ENCODE measurements around the gene YJU2.
"Not testable (repeated sequence)": the region's sequence is repeated elsewhere in the genome, so short reads cannot be mapped to it uniquely, and the experiment has no call there.

YJU2 gene

GRCh38 chr19:4274321-4274686 lies 27.4 kb downstream of the YJU2 start:
- not testable (repeated sequence) for H3K27me3 ChIP-seq (ENCODE audit: low read depth, low read length); H3K4me3 ChIP-seq (ENCODE audit: low read depth in 1 of 2, low read length in 2 of 2); H3K9me3 ChIP-seq (ENCODE audit: control insufficient read depth in 1 of 2, low read length in 2 of 2); H3K4me1 ChIP-seq (ENCODE audit: control insufficient read depth in 1 of 2, insufficient read depth in 2 of 2, low read length in 2 of 2); H3K27ac ChIP-seq (ENCODE audit: low read length); H3K36me3 ChIP-seq (ENCODE audit: control insufficient read depth in 1 of 2, insufficient read depth in 2 of 2, low read length in 2 of 2)

DNA sequence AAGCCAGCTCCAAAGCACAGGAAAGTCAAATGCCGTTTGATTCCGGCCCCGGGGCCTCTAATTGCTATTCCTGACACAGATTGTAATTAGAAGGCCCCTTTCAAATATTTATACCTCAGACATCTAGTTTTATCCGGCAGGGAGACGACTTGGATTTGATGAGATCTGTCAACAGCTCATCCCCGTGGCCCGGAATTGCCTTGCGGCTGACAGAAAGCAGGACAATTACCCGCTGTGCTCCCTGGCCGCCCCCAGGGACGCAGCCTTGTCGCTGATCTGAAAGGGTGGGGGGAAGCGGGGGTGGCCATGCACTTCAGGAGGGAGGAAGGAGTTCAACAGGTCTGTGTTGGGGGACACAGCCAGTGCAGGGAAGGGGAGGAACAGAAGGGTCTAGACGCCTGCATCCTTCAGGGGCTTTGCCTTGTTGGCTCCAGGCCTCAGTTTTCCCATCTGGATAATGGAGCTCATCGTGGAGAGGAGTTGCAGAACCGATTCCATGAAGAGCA lies 30.4 kb downstream of the YJU2 start:
- H3K27ac ChIP-seq (ENCODE audit: low read length): no peak overlapping the region
- H3K27me3 ChIP-seq (ENCODE audit: low read depth, low read length): peaks cover 17% of the 10 kb centered on the region
- H3K4me1 ChIP-seq (ENCODE audit: control insufficient read depth in 1 of 2, insufficient read depth in 2 of 2, low read length in 2 of 2): peaks cover 0 to 18% of the 10 kb centered on the region in 2 donors
- no peak overlapping the region for H3K4me3 ChIP-seq (ENCODE audit: low read depth in 1 of 2, low read length in 2 of 2)
- H3K9me3 ChIP-seq (ENCODE audit: control insufficient read depth in 1 of 2, low read length in 2 of 2): no peaks in the 10 kb centered on the region
- H3K36me3 ChIP-seq (ENCODE audit: control insufficient read depth in 1 of 2, insufficient read depth in 2 of 2, low read length in 2 of 2): no peaks in the 10 kb centered on the region

GRCh38 chr19:4278010-4278409 lies 31.1 kb downstream of the YJU2 start:
- Histone ChIP-seq H3K4me1 (ENCODE audit: control insufficient read depth in 1 of 2, insufficient read depth in 2 of 2, low read length in 2 of 2) (peaks cover 0 to 18% of the 10 kb centered on the region in 2 donors), H3K27ac (ENCODE audit: low read length) (no peak overlapping the region), H3K4me3 (ENCODE audit: low read depth in 1 of 2, low read length in 2 of 2) (no peak overlapping the region), H3K36me3 (ENCODE audit: control insufficient read depth in 1 of 2, insufficient read depth in 2 of 2, low read length in 2 of 2) (no peaks in the 10 kb centered on the region), H3K9me3 (ENCODE audit: control insufficient read depth in 1 of 2, low read length in 2 of 2) (no peaks in the 10 kb centered on the region), H3K27me3 (ENCODE audit: low read depth, low read length) (peaks cover 17% of the 10 kb centered on the region)

GRCh38 chr19:4278419-4279266 lies 31.8 kb downstream of the YJU2 start, which contains the start of gene SHD:
TSS of gene SHD (plus strand) at chr19:4279266. CDS start at chr19:4280064, 798 bp downstream.
- H3K4me1 ChIP-seq (ENCODE audit: control insufficient read depth in 1 of 2, insufficient read depth in 2 of 2, low read length in 2 of 2): peaks cover 0 to 18% of the 10 kb centered on the region in 2 donors
- H3K9me3 ChIP-seq (ENCODE audit: control insufficient read depth in 1 of 2, low read length in 2 of 2): no peaks in the 10 kb centered on the region
- no peak within 1 kb of the TSS for H3K27ac ChIP-seq (ENCODE audit: low read length)
- peak within 1 kb of the TSS in 1 of 2 donors; percentile 48 for H3K4me3 ChIP-seq (ENCODE audit: low read depth in 1 of 2, low read length in 2 of 2)
- peaks cover 17% of the 10 kb centered on the region for H3K27me3 ChIP-seq (ENCODE audit: low read depth, low read length)
- H3K36me3 ChIP-seq (ENCODE audit: control insufficient read depth in 1 of 2, insufficient read depth in 2 of 2, low read length in 2 of 2): no peaks in the 10 kb centered on the region

- peaks cover 17% of the 10 kb centered on the region for H3K27me3 ChIP-seq (ENCODE audit: low read depth, low read length)
- no peak overlapping the region for H3K27ac ChIP-seq (ENCODE audit: low read length)
- H3K9me3 ChIP-seq (ENCODE audit: control insufficient read depth in 1 of 2, low read length in 2 of 2): no peaks in the 10 kb centered on the region
- no peaks in the 10 kb centered on the region for H3K36me3 ChIP-seq (ENCODE audit: control insufficient read depth in 1 of 2, insufficient read depth in 2 of 2, low read length in 2 of 2)
- H3K4me3 ChIP-seq (ENCODE audit: low read depth in 1 of 2, low read length in 2 of 2): peak overlapping the region in 1 of 2 donors; percentile 48
- peaks cover 0 to 18% of the 10 kb centered on the region in 2 donors for H3K4me1 ChIP-seq (ENCODE audit: control insufficient read depth in 1 of 2, insufficient read depth in 2 of 2, low read length in 2 of 2)
These were observed 32.3 kb downstream of the YJU2 start for GRCh38 chr19:4279267-4279529.

DNA sequence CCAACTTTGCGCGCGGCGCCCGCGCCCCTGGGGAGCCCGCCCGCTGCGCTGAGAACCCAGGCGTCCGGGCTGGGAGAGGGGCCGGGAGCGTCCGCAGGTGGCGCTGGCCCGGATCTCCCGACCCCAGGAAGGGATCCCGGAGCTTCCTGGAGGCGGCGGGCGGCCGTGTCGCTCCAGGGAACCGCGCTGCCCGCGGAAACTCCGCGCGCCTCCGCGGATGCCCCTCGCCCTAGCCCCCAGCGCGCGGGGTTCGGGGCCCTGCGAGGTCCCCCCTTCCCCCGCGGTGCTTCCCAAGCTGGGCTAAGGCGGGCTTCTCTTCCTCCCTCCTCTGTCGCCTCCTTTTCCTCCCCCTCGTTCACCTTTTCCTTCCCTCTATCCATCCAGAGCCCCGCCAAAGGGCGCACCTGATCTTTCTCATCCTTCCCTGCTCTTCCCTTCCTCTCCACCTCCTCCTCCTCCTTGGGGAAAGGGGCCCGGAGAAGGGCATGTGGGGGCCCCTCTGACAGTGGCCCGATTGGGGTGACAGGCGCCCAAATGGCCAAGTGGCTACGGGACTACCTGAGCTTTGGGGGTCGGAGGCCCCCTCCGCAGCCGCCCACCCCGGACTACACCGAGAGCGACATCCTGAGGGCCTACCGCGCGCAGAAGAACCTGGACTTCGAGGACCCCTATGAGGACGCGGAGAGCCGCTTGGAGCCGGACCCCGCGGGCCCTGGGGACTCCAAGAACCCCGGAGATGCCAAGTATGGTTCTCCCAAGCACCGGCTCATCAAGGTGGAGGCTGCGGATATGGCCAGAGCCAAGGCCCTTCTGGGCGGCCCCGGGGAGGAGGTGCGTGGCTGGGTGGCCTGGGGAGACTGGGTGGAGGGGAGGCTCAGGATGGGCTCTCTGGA lies 32.9 kb downstream of the YJU2 start:
- Histone ChIP-seq H3K36me3 (ENCODE audit: control insufficient read depth in 1 of 2, insufficient read depth in 2 of 2, low read length in 2 of 2) (no peaks in the 10 kb centered on the region), H3K4me3 (ENCODE audit: low read depth in 1 of 2, low read length in 2 of 2) (peak overlapping the region in 1 of 2 donors; percentile 48), H3K27me3 (ENCODE audit: low read depth, low read length) (peaks cover 19% of the 10 kb centered on the region), H3K9me3 (ENCODE audit: control insufficient read depth in 1 of 2, low read length in 2 of 2) (no peaks in the 10 kb centered on the region), H3K27ac (ENCODE audit: low read length) (no peak overlapping the region), H3K4me1 (ENCODE audit: control insufficient read depth in 1 of 2, insufficient read depth in 2 of 2, low read length in 2 of 2) (peaks cover 0 to 18% of the 10 kb centered on the region in 2 donors)

- Histone ChIP-seq H3K27ac (ENCODE audit: low read length) (peak overlapping the region; percentile 16), H3K4me3 (ENCODE audit: low read depth in 1 of 2, low read length in 2 of 2) (peak overlapping the region in 1 of 2 donors; percentile 33), H3K27me3 (ENCODE audit: low read depth, low read length) (peaks cover 24% of the 10 kb centered on the region), H3K9me3 (ENCODE audit: control insufficient read depth in 1 of 2, low read length in 2 of 2) (no peaks in the 10 kb centered on the region), H3K4me1 (ENCODE audit: control insufficient read depth in 1 of 2, insufficient read depth in 2 of 2, low read length in 2 of 2) (peaks cover 0 to 9% of the 10 kb centered on the region in 2 donors), H3K36me3 (ENCODE audit: control insufficient read depth in 1 of 2, insufficient read depth in 2 of 2, low read length in 2 of 2) (no peaks in the 10 kb centered on the region)
These were observed 37.5 kb downstream of the YJU2 start for GRCh38 chr19:4284176-4284958.

DNA sequence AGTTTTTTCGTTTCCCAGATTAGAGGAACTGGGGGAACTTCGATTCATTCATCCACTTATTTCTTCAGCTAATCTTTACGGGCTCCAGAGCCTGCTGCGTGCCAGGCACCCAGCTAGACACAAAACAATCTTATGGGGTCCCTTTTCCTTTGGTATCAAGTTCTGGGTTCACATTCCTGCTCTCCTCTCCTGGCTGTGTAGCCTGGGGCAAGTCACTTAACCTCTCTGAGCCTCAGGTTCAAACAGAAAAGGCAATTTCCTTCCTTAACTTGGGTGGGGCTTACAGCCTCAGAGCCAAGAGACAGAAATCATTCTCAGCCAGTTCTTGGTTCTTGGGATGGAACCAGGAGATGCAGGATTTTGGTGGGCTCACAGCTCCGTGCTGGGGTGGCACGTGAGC lies 38.1 kb downstream of the YJU2 start:
- Histone ChIP-seq H3K4me3 (ENCODE audit: low read depth in 1 of 2, low read length in 2 of 2) (peak overlapping the region in 1 of 2 donors; percentile 33), H3K9me3 (ENCODE audit: control insufficient read depth in 1 of 2, low read length in 2 of 2) (no peaks in the 10 kb centered on the region), H3K4me1 (ENCODE audit: control insufficient read depth in 1 of 2, insufficient read depth in 2 of 2, low read length in 2 of 2) (peaks cover 0 to 3% of the 10 kb centered on the region in 2 donors), H3K27me3 (ENCODE audit: low read depth, low read length) (peaks cover 18% of the 10 kb centered on the region), H3K36me3 (ENCODE audit: control insufficient read depth in 1 of 2, insufficient read depth in 2 of 2, low read length in 2 of 2) (no peaks in the 10 kb centered on the region), H3K27ac (ENCODE audit: low read length) (peak overlapping the region; percentile 16)

DNA sequence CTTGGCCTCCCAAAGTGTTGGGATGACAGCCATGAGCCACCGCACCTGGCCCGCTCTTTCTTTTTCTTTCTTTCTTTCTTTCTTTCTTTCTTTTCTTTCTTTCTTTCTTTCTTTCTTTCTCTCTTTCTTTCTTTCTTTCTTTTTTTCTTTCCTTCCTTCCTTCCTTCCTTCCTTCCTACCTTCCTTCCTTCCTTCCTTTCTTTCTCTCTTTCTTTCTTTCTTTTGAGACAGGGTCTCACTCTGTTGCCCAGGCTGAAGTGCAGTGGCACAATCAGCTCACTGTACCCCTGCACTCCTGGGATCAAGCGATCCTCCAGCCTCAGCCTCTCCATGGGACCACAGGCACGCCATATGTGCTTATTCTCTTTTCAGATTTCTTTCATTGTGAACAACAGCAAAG lies 39.3 kb downstream of the YJU2 start:
- not testable (repeated sequence) for H3K9me3 ChIP-seq (ENCODE audit: control insufficient read depth in 1 of 2, low read length in 2 of 2); H3K27ac ChIP-seq (ENCODE audit: low read length); H3K27me3 ChIP-seq (ENCODE audit: low read depth, low read length); H3K4me3 ChIP-seq (ENCODE audit: low read depth in 1 of 2, low read length in 2 of 2); H3K4me1 ChIP-seq (ENCODE audit: control insufficient read depth in 1 of 2, insufficient read depth in 2 of 2, low read length in 2 of 2); H3K36me3 ChIP-seq (ENCODE audit: control insufficient read depth in 1 of 2, insufficient read depth in 2 of 2, low read length in 2 of 2)

- peaks cover 7% of the 10 kb centered on the region for H3K27me3 ChIP-seq (ENCODE audit: low read depth, low read length)
- H3K36me3 ChIP-seq (ENCODE audit: control insufficient read depth in 1 of 2, insufficient read depth in 2 of 2, low read length in 2 of 2): no peaks in the 10 kb centered on the region
- no peaks in the 10 kb centered on the region for H3K9me3 ChIP-seq (ENCODE audit: control insufficient read depth in 1 of 2, low read length in 2 of 2)
- no peaks in the 10 kb centered on the region for H3K4me1 ChIP-seq (ENCODE audit: control insufficient read depth in 1 of 2, insufficient read depth in 2 of 2, low read length in 2 of 2)
- H3K27ac ChIP-seq (ENCODE audit: low read length): no peak overlapping the region
- H3K4me3 ChIP-seq (ENCODE audit: low read depth in 1 of 2, low read length in 2 of 2): no peak overlapping the region
These were observed 41.4 kb downstream of the YJU2 start for GRCh38 chr19:4288091-4288777.
